ENCODE data around the gene FDCSP.
A peak's percentile ranks its signal among the peaks of the same experiment; 100 is the strongest.

FDCSP gene

DNA sequence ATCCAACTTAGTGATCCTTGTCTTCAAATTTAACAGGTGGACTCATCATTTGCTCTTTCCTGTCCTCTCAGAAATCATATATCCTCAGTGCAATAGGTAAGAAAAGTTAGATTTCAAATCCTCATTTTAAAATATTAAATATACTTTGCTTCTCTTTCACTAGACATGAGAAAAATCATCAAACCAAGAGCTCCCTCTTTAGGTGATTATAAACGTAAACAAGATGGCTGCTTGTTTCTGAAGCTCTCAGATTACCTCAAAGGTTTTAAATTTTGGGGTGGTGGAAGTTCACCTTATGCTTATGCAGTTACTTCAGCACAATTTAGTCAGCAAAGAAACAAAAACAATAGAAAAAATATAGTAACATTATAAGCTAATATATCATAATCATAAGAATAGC is 43.8 kb downstream of the FDCSP start:
- TF ChIP-seq, protein P1, sequence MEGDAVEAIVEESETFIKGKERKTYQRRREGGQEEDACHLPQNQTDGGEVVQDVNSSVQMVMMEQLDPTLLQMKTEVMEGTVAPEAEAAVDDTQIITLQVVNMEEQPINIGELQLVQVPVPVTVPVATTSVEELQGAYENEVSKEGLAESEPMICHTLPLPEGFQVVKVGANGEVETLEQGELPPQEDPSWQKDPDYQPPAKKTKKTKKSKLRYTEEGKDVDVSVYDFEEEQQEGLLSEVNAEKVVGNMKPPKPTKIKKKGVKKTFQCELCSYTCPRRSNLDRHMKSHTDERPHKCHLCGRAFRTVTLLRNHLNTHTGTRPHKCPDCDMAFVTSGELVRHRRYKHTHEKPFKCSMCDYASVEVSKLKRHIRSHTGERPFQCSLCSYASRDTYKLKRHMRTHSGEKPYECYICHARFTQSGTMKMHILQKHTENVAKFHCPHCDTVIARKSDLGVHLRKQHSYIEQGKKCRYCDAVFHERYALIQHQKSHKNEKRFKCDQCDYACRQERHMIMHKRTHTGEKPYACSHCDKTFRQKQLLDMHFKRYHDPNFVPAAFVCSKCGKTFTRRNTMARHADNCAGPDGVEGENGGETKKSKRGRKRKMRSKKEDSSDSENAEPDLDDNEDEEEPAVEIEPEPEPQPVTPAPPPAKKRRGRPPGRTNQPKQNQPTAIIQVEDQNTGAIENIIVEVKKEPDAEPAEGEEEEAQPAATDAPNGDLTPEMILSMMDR (IDR thresholded peaks at IDR 0.05; ENCODE audit: extremely low read depth, insufficient read depth, missing control alignments), result peak; percentile 9
- in situ Hi-C loops (cut with MboI; ENCODE audit: low pct_unique_long_range_greater_than_20kb, low sequenced_read_pairs, unreplicated experiment), result no loop called here
- peak; percentile 3 for DNase-seq (ENCODE audit: low spot score)

DNA sequence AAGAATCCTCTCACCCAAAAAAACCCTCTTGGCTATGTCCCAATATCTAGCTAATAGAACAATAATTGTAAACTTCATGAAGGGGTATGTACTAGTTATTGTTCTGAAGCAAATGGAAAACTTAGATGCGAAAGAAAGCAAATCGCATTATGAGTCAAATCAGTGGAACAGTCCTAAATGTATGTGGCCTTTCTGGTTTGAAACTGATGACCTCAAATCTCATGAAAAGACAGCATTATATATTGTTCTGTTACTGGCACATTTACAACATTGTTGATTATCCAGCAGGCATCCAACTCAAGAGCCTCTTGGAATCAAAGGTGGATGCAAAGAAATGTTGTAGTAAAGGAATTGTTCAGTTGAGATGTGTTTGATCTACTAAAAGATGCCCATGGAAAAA is 51.2 kb downstream of the FDCSP start:
- DNase-seq (ENCODE audit: low spot score), result no peak
- TF ChIP-seq, protein P1 (IDR thresholded peaks at IDR 0.05; ENCODE audit: extremely low read depth, insufficient read depth, missing control alignments), result no peak
- in situ Hi-C loops (cut with MboI; ENCODE audit: low pct_unique_long_range_greater_than_20kb, low sequenced_read_pairs, unreplicated experiment), result no loop called here

DNA sequence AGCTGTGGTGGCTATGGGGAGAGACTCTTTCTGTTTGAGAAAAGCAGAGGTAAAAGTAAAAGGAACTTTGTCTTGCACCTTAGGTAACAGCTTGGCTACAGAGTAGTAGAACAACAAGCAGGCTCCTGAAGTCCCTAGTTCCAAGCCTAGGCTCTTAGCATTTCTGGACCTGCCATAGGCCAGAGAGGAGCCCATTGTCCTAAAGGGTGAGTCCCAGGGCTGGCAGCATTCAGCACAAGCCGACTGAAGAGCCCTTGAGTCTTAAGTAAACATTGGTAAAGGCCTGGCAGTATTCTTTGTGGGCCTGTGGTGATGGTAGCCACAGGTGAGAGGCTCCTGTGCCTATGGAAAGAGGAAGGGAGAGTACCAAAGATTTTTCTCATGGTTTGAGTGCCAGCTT is 54.6 kb downstream of the FDCSP start:
- no peak for DNase-seq (ENCODE audit: low spot score)
- in situ Hi-C loops (cut with MboI; ENCODE audit: low pct_unique_long_range_greater_than_20kb, low sequenced_read_pairs, unreplicated experiment), result no loop called here
- TF ChIP-seq, protein P1 (IDR thresholded peaks at IDR 0.05; ENCODE audit: extremely low read depth, insufficient read depth, missing control alignments), result no peak

Measured in GM13977 (cell line).